Activated naive CD4-positive, alpha-beta T cell (primary cell): ENCODE data around the gene ANAPC5.
"Not testable (repeated sequence)": the region's sequence is repeated elsewhere in the genome, so short reads cannot be mapped to it uniquely, and the experiment has no call there.

Experiments
- DNase-seq, 4 experiments: peaks; one replicate each; lab custom pipeline; 2025; lab: John Stamatoyannopoulos, UW

The ANAPC5 gene

GRCh38 chr12:121351820-121352681 lies at the start of gene ANAPC5:
TSS of gene ANAPC5 (minus strand) at chr12:121352411. CDS start at chr12:121352340, 71 bp downstream.
- peak; percentile 67 to 81 (median 72) for DNase-seq

- DNase-seq: peak in 3 of 4 experiments; percentile 46 to 62 (median 48)
These were observed 48.3 kb upstream of the ANAPC5 start for GRCh38 chr12:121400332-121401139.

DNA sequence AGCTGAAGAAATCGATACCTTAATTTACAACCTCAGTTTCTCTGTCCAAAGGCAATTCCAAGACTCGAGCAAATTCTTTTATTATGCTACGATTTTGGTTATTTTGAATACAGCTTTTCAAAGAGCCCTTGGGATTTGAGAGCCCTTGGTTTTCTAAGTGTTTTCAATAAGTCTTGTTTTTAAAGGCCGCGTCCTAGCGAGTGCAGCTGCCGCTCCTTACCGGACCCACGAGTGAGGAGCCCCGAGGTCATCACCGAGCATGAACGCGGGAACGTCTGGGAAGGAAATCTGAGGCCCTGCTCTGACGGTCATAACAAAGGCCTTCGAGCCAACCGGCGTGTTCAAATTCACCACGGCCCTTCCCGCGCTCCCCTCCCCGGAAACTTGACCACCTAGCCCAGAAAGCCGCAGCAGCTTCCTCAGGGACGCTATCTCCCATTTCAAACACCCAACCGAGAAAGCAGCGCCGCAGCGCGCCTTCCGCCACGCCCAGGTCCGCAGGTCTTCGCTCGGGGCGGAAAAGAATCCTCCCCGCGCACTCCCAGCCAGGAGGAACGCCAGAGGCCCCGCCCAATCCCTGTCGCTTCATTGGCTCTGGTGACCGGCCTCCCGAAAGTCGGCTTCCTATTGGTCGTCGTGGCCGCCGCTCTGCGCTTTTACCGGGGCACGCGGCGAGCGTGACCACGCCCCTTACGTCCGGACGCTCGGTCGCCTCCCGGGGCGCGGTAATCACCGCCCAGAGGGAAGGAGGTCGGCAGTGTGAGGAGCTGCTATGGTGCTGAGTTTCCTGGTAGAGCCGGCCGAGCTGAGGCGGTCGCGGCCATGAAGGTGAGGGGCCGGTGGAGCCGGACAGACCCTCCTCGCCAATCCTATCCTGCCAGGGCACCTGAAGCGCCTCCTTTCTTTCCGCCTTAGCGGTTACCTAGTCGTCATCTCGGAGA lies 47.5 kb upstream of the ANAPC5 start, which contains the start of gene RNF34:
Gene RNF34, plus strand, starts transcription at position 728 of the 941 bp plus-strand sequence. Its CDS starts 95 bp downstream, at position 823.
- peak; percentile 86 to 96 (median 92) for DNase-seq

GRCh38 chr12:121398355-121398754 lies 46.1 kb upstream of the ANAPC5 start:
- DNase-seq: no peak

- DNase-seq: no peak
These were observed 45.3 kb upstream of the ANAPC5 start for GRCh38 chr12:121397521-121397920.

DNA sequence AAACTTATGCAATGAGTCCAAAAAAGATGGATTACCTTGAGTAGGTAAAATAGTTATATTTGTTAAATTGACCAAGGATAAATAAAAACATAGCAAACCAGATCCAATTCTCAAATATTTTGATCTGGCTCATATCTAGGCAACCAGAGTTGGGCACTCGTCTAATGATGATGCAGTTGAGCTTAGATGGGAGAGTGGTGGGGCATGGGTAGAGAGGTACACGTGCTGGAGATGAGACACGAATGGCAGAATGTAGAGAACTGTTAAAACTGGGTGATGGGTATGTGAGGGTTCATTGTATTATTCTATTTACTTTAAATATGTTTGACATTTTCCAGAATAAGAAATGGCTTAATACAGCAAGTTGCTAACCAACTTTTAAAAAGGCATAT lies 40.1 kb upstream of the ANAPC5 start:
- DNase-seq: no peak

DNA sequence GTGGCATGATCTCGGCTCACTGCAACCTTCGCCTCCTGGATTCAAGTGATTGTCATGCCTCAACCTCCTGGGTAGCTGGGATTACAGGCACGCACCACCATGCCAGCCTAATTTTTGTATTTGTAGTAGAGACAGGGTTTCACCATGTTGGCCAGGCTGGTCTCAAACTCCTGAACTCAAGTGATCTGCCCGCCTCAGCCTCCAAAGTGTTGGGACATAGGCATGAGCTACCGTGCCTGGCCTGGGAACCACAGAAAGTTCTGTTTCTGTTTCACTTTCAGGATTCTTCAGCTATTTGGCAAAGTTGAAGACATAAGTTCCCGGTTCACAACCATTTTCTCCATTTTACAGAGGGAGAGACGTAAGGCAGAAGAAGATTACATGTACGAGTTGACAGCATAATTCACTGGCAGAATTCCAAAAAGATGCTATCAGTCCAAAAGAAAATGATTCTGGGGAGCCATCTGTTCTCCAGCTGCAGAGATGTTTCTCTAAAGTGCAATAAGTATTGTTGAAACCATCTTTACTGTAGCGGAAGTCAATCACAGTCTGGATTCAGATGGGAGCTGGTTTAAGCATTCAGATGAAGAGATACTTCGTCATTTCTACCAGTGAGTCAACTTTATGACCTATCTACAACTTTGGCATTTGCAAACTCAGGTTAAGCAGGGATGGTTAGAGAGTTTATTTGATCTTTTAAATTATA lies 39.6 kb upstream of the ANAPC5 start:
- DNase-seq: no peak

DNA sequence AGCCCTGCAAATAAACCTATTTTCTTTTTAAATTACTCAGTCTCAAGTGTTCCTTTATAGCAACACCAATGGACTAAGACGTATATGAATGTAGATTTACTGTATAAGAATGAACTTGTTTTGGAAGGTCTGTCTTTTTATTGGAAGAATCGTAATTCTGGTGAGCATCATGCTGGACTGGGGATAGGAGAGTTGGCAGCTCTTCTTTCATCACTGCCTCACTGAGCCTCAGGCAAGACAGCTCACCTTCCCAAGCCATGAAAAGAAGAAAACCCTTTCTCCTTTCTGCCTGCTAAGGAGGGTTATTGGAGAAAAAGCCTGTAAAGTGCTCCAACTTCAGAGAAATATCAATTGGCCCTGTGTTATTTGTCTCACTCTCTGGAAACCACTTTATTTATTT lies 38.6 kb upstream of the ANAPC5 start:
- no peak for DNase-seq

DNA sequence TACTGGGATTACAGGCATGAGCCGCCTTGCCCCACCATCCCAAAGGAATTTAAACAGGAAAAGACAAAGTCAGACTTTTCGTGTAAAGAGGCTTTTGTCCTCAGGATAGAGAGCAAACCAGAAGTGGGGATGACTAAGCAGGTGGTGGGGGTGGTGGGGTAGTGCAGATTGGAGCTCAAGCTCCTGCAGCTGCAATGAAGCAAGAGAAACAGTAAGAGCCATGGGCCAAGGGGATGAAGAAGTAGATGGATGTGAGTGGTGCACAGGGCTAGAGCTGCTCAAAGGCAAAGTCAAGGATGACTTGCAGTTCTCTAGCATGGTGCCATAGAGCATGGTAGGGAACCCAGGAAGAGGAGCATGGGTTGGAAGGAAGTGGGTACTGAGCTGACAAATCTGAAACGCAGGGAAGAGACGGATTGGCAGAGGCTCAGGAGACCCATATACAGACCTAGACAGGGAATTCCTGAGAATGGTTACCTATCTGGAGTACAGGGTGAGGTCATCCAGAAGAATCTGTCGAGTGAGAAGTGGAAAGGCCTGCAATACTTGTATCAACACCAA lies 36.3 kb upstream of the ANAPC5 start:
- DNase-seq: no peak

GRCh38 chr12:121384891-121385290 lies 32.7 kb upstream of the ANAPC5 start:
- not testable (repeated sequence) for DNase-seq

DNA sequence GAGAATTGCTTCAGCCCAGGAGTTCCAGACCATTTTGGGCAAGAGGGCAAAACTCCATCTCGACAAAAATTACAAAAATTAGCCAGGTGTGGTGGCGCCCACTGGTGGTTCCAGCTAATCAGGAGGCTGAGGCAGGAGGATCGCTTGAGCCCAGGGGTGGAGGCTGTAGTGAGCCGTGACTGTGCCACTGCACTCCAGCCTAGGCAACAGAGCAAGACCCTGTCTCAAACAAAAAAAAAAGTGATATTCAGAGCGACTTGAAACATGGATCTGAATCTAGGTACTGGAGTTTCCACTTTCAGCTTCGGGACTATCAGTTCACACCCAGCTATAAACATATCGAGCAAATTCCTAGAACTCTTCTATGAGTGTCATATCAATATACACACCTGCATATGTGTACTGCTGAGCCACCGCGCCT lies 31.4 kb upstream of the ANAPC5 start:
- no peak for DNase-seq

DNA sequence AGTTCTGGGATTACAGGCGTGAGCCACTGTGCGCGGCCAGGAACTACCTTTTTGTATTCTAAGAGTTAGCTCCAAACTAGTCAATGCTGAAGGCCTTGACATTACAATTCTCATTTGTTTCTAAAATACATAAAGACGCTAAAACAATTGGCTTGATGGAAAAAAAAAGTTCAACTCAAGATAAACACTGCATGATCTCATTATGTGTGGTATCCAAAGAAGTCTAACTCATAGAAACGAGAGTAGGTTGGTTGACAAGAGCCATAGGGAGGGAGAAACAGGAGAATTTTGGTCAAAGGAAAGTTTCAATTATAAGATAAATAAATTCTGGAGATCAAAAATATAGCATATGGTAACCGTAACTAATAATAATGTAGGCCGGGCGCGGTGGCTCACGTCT lies 27.7 kb upstream of the ANAPC5 start:
- no peak for DNase-seq

GRCh38 chr12:121378736-121379135 lies 26.5 kb upstream of the ANAPC5 start:
- no peak for DNase-seq

- no peak for DNase-seq
These were observed 24.8 kb upstream of the ANAPC5 start for GRCh38 chr12:121376754-121377697.

DNA sequence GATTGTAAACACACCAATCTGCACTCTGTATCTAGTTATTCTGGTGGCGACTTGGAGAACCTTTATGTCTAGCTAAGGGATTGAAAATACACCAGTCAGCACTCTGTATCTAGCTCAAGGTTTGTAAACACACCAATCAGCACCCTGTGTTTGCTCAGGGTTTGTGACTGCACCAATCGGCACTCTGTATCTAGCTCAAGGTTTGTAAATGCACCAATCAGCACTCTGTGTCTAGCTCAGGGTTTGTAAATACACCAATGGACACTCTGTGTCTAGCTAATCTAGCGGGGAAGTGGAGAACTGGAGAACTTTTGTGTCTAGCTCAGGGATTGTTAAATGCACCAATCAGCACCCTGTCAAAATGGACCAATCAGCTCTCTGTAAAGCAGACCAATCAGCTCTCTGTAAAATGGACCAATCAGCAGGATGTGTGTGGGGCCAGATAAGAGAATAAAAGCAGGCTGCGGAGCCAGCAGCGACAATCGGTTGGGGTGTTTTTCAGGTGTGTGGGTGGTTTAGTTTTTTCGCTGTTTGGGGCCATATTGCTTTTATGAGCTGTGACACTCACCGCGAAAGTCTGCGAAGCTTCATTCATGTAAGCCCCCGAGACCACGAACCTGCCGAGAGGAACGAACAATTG lies 22.9 kb upstream of the ANAPC5 start:
- DNase-seq: not testable (repeated sequence)

GRCh38 chr12:121374336-121374735 lies 22.1 kb upstream of the ANAPC5 start:
- not testable (repeated sequence) for DNase-seq

GRCh38 chr12:121373755-121374154 lies 21.5 kb upstream of the ANAPC5 start:
- DNase-seq: no peak

DNA sequence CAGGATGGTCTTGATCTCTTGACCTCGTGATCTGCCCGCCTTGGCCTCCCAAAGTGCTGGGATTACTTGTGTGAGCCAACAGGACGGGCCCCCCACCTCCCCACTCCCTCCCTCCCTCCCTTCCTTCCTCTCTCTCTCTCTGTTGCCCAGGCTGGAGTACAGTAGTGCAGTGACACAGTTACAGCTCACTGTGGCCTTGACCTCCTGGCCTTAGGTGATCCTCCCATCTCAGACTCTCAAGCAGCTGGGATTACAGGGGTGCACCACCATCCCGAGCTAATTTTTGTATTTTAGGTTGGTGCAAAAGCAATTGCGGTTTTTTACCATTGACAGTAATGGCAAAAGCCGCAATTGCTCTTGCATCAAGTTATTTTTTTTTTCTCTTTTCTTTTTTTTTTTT lies 19.2 kb upstream of the ANAPC5 start:
- DNase-seq: no peak

- no peak for DNase-seq
These were observed 13.8 kb upstream of the ANAPC5 start for GRCh38 chr12:121366063-121366459.
